ENCODE results near the gene AKR1B15. TPM values are rescaled to one million over a fixed set of nuclear protein-coding genes. Genes with fewer than 3 reads are reported as not detected.
"Not testable (repeated sequence)": the region's sequence is repeated elsewhere in the genome, so short reads cannot be mapped to it uniquely, and the experiment has no call there.

AKR1B15 gene
- total RNA-seq, 4 donors from 2014 or later: not detected

- DNase-seq: no peak
- no peaks in the 10 kb centered on the region for H3K27me3 ChIP-seq
- intact Hi-C loops (cut with DNase I; ENCODE audit: low total_unique reads): no loop called here
- H3K27ac ChIP-seq: no peak overlapping the region
- TF ChIP-seq POLR2A (IDR thresholded peaks at IDR 0.05) (no peak), CTCF (IDR thresholded peaks at IDR 0.05) (no peak)
- no peaks in the 10 kb centered on the region for H3K9me3 ChIP-seq
- no peak overlapping the region for H3K4me3 ChIP-seq
- H3K4me1 ChIP-seq: no peaks in the 10 kb centered on the region
- H3K36me3 ChIP-seq: no peaks in the 10 kb centered on the region
Measured at GRCh38 chr7:134514106-134514505, 34.8 kb upstream of the AKR1B15 start.

GRCh38 chr7:134514663-134515062 is 34.2 kb upstream of the AKR1B15 start:
- no peaks in the 10 kb centered on the region for H3K27me3 ChIP-seq
- intact Hi-C loops (cut with DNase I; ENCODE audit: low total_unique reads): no loop called here
- H3K4me3 ChIP-seq: no peak overlapping the region
- no peaks in the 10 kb centered on the region for H3K36me3 ChIP-seq
- TF ChIP-seq POLR2A (IDR thresholded peaks at IDR 0.05): no peak
- peak; percentile 57 to 80 (median 72) for TF ChIP-seq CTCF (IDR thresholded peaks at IDR 0.05)
- no peaks in the 10 kb centered on the region for H3K4me1 ChIP-seq
- no peaks in the 10 kb centered on the region for H3K9me3 ChIP-seq
- no peak overlapping the region for H3K27ac ChIP-seq
- DNase-seq: peak in 1 of 2 donors; percentile 22

- Histone ChIP-seq H3K27ac (no peak overlapping the region), H3K4me3 (no peak overlapping the region), H3K27me3 (no peaks in the 10 kb centered on the region), H3K4me1 (no peaks in the 10 kb centered on the region), H3K9me3 (no peaks in the 10 kb centered on the region), H3K36me3 (no peaks in the 10 kb centered on the region)
- intact Hi-C loops (cut with DNase I; ENCODE audit: low total_unique reads): no loop called here
- TF ChIP-seq CTCF (IDR thresholded peaks at IDR 0.05): no peak
- DNase-seq: no peak
Measured at GRCh38 chr7:134515569-134516468, 33.1 kb upstream of the AKR1B15 start.

- Histone ChIP-seq H3K27me3 (no peaks in the 10 kb centered on the region), H3K9me3 (no peaks in the 10 kb centered on the region), H3K36me3 (no peaks in the 10 kb centered on the region), H3K4me3 (no peak overlapping the region), H3K4me1 (no peaks in the 10 kb centered on the region), H3K27ac (no peak overlapping the region)
- TF ChIP-seq POLR2A (IDR thresholded peaks at IDR 0.05) (no peak), CTCF (IDR thresholded peaks at IDR 0.05) (no peak)
- no peak for DNase-seq
- intact Hi-C loops (cut with DNase I; ENCODE audit: low total_unique reads): no loop called here
Measured at GRCh38 chr7:134520130-134520529, 28.8 kb upstream of the AKR1B15 start.

GRCh38 chr7:134522601-134523000 is 26.3 kb upstream of the AKR1B15 start:
- TF ChIP-seq POLR2A (IDR thresholded peaks at IDR 0.05): no peak
- TF ChIP-seq CTCF (IDR thresholded peaks at IDR 0.05): no peak
- intact Hi-C loops (cut with DNase I; ENCODE audit: low total_unique reads): no loop called here
- no peak overlapping the region for H3K27ac ChIP-seq

GRCh38 chr7:134525449-134525848 is 23.5 kb upstream of the AKR1B15 start:
- H3K4me3 ChIP-seq; DNase-seq; H3K9me3 ChIP-seq; H3K36me3 ChIP-seq; H3K27me3 ChIP-seq; H3K27ac ChIP-seq; H3K4me1 ChIP-seq; intact Hi-C loops (cut with DNase I; ENCODE audit: low total_unique reads): not testable (repeated sequence)

More at GRCh38 chr7:134522601-134523000, 26.3 kb upstream of the AKR1B15 start:
- Histone ChIP-seq H3K4me1 (no peaks in the 10 kb centered on the region), H3K27me3 (no peaks in the 10 kb centered on the region), H3K36me3 (no peaks in the 10 kb centered on the region), H3K4me3 (no peak overlapping the region), H3K9me3 (no peaks in the 10 kb centered on the region)
- DNase-seq: no peak

GRCh38 chr7:134526552-134527248 is 22.2 kb upstream of the AKR1B15 start:
- DNase-seq; H3K4me1 ChIP-seq; H3K27ac ChIP-seq; H3K4me3 ChIP-seq; H3K9me3 ChIP-seq; H3K36me3 ChIP-seq; H3K27me3 ChIP-seq; intact Hi-C loops (cut with DNase I; ENCODE audit: low total_unique reads): not testable (repeated sequence)

Data from uterus (tissue), 4 donors.